CD14-positive monocyte (primary cell): ENCODE results near the gene POU2F2. TPM values are rescaled to one million over a fixed set of nuclear protein-coding genes. Genes with fewer than 3 reads are reported as not detected.
"Not testable (repeated sequence)": the region's sequence is repeated elsewhere in the genome, so short reads cannot be mapped to it uniquely, and the experiment has no call there.

ENCODE experiments used
- DNase-seq, 3 donors: peaks; one replicate each; pipeline ENCODE4 v3.0.0-alpha.2; 2011 to 2022
- H2AFZ ChIP-seq: 2 replicates; pipeline ENCODE4 v1.6.0; 2012; ENCODE audit warnings: mild to moderate bottlenecking, low read depth, low read length, inconsistent platforms; ENCODE audit not compliant: insufficient read depth, poor library complexity, severe bottlenecking
- H3K27ac ChIP-seq, 2 donors: 1 replicate in 1 of 2; 2 replicates in 1 of 2; pipeline ENCODE4 v1.5.1; 2012 to 2013; ENCODE audit warnings: low read length in 2 of 2, control low read depth in 1 of 2, inconsistent platforms in 1 of 2, low read depth in 1 of 2, mild to moderate bottlenecking in 1 of 2
- H3K27me3 ChIP-seq, 2 donors: one replicate each; pipeline versions ENCODE4 v1.6.0 to v1.6.1; 2011 to 2013; ENCODE audit warnings: low read length in 2 of 2; ENCODE audit not compliant: control insufficient read depth in 2 of 2, insufficient read depth in 2 of 2
- H3K36me3 ChIP-seq, 2 donors: replicated peaks in 1 of 2; 1 replicate in 1 of 2; 2 replicates in 1 of 2; pipeline versions ENCODE4 v1.5.1 to v1.6.1; 2012 to 2013; ENCODE audit warnings: low read length in 2 of 2, control low read depth in 1 of 2, inconsistent platforms in 1 of 2, mild to moderate bottlenecking in 1 of 2; ENCODE audit not compliant: insufficient read depth in 2 of 2, control insufficient read depth in 1 of 2
- H3K4me1 ChIP-seq, 2 donors: 1 replicate in 1 of 2; 2 replicates in 1 of 2; pipeline versions ENCODE4 v1.5.1 to v1.6.1; 2012 to 2013; ENCODE audit warnings: low read length in 2 of 2, control low read depth in 1 of 2, inconsistent platforms in 1 of 2, mild to moderate bottlenecking in 1 of 2, moderate library complexity in 1 of 2; ENCODE audit not compliant: insufficient read depth in 2 of 2, control insufficient read depth in 1 of 2
- H3K4me2 ChIP-seq: replicated peaks from 2 replicates; pipeline ENCODE3; 2012; ENCODE audit warnings: low read length, moderate library complexity, mild to moderate bottlenecking; ENCODE audit not compliant: poor library complexity, severe bottlenecking; ENCODE audit errors: extremely low read depth
- H3K4me3 ChIP-seq, 3 experiments: fragments of 200-600 bp in 1 of 3; sonication (generic) in 1 of 3; replicated peaks in 1 of 3; 1 replicate in 2 of 3; 2 replicates in 1 of 3; pipeline ENCODE4 v1.5.1; 2011 to 2013; ENCODE audit warnings: low read length in 3 of 3, mild to moderate bottlenecking in 3 of 3, control low read depth in 2 of 3, low read depth in 2 of 3, inconsistent platforms in 1 of 3, moderate library complexity in 1 of 3
- H3K79me2 ChIP-seq: 2 replicates; pipeline ENCODE4 v1.6.0; 2012; ENCODE audit warnings: mild to moderate bottlenecking, control low read depth, inconsistent platforms, low read length, moderate library complexity; ENCODE audit not compliant: insufficient read depth
- H3K9ac ChIP-seq: 2 replicates; pipeline ENCODE4 v1.6.0; 2017; ENCODE audit warnings: low read length, mild to moderate bottlenecking; ENCODE audit not compliant: insufficient read depth, poor library complexity, severe bottlenecking
- H3K9me3 ChIP-seq, 2 donors: replicated peaks in 1 of 2; 1 replicate in 1 of 2; 2 replicates in 1 of 2; pipeline versions ENCODE4 v1.5.1 to v1.6.1; 2012 to 2013; ENCODE audit warnings: low read length in 2 of 2, control low read depth in 1 of 2; ENCODE audit not compliant: control insufficient read depth in 1 of 2, insufficient read depth in 1 of 2
- H4K20me1 ChIP-seq: 2 replicates; pipeline ENCODE4 v1.6.0; 2012; ENCODE audit warnings: mild to moderate bottlenecking, low read length, control low read depth, moderate library complexity; ENCODE audit not compliant: insufficient read depth
- H3K27ac Mint-ChIP-seq, 7 donors: one replicate each; pipeline ENCODE4 v1.8.0; 2020; ENCODE audit warnings: mild to moderate bottlenecking in 7 of 7, mixed read lengths in 7 of 7, moderate library complexity in 6 of 7, inconsistent platforms in 2 of 7
- H3K27me3 Mint-ChIP-seq, 3 donors: one replicate each; pipeline ENCODE4 v1.8.0; 2021 to 2022; ENCODE audit warnings: low read depth in 3 of 3, mild to moderate bottlenecking in 3 of 3, mixed read lengths in 3 of 3, moderate library complexity in 3 of 3, inconsistent platforms in 1 of 3
- H3K36me3 Mint-ChIP-seq, 2 donors: one replicate each; pipeline ENCODE4 v1.8.0; 2020; ENCODE audit warnings: mixed read lengths in 2 of 2, inconsistent platforms in 1 of 2, mild to moderate bottlenecking in 1 of 2
- H3K4me1 Mint-ChIP-seq: one replicate; pipeline ENCODE4 v1.8.0; 2020; ENCODE audit warnings: mild to moderate bottlenecking, mixed read lengths
- H3K4me3 Mint-ChIP-seq, 2 donors: one replicate each; pipeline ENCODE4 v1.8.0; 2020; ENCODE audit warnings: mild to moderate bottlenecking in 2 of 2, mixed read lengths in 2 of 2, moderate library complexity in 1 of 2
- H3K9me3 Mint-ChIP-seq, 7 donors: one replicate each; pipeline ENCODE4 v1.8.0; 2020 to 2022; ENCODE audit warnings: mixed read lengths in 7 of 7, mild to moderate bottlenecking in 6 of 7, moderate library complexity in 6 of 7, inconsistent platforms in 2 of 7
- WGBS: methylation state at CpG from one replicate; pipeline ENCODE4 v1.1.5; 2013; ENCODE audit warnings: missing lambda C conversion rate; ENCODE audit not compliant: insufficient coverage; 5-methylcytosine and 5-hydroxymethylcytosine counted together
- intact Hi-C, 2 donors: fragments of 100-400 bp; cut with micrococcal nuclease; formaldehyde crosslinking; loops; one replicate each; pipeline versions ENCODE4 v1.15.0 to v1.15.1; 2023
- polyA plus RNA-seq, 3 donors: library from polyadenylated mRNA; depleted of rRNA in 1 of 3; unstranded in 2 of 3; stranded (reverse) in 1 of 3; fragments of 300-500 nt in 2 of 3; fragments of >200 nt in 1 of 3; fragmentation: Illumina TruSeq in 2 of 3; gene quantifications; 1 replicate in 2 of 3; 2 replicates in 1 of 3; pipeline ENCODE4 v1.2.3, GENCODE V29; 2012 to 2021
- TF ChIP-seq, protein P1 (sequence below): fragments of 200-600 bp; IDR thresholded peaks from one replicate; pipeline ENCODE4 v1.8.0; 2022; ENCODE audit warnings: antibody characterized with exemption, mild to moderate bottlenecking

Gene POU2F2
- polyA plus RNA-seq, 3 donors: 20.0 to 147 (median 28.2) TPM

DNA sequence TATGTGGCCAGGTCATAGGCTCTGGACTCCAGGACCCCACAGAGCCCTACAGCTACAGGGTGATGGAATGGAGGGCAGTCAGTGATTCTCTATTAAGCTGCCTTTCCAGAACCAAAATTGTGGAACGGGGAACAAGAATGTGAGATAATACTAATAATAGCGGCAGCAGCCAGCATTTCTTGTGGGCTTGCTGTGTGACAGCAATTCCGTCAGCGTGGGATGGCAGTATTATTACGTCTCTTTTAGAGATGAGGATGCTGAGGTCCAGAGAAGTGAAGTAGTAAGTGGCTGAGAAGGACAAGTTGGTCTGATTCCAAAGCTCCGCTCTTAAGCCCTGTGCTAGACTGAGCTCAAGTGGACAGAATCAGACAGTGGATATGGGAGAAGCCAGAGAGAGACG is 86.7 kb downstream of the POU2F2 start:
- no peak overlapping the region for H3K4me3 Mint-ChIP-seq
- Histone ChIP-seq H3K4me3 (no peak overlapping the region), H3K9ac (no peak overlapping the region), H2AFZ (no peak overlapping the region), H3K27me3 (no peaks in the 10 kb centered on the region), H3K4me1 (no peaks in the 10 kb centered on the region), H3K27ac (no peak overlapping the region), H3K36me3 (no peaks in the 10 kb centered on the region), H4K20me1 (no peaks in the 10 kb centered on the region), H3K4me2 (no peak overlapping the region), H3K9me3 (no peaks in the 10 kb centered on the region), H3K79me2 (no peaks in the 10 kb centered on the region)
- DNase-seq: no peak
- peaks cover 0 to 2% (median 0%) of the 10 kb centered on the region in 7 donors for H3K9me3 Mint-ChIP-seq
- H3K4me1 Mint-ChIP-seq: peaks cover 4% of the 10 kb centered on the region
- TF ChIP-seq, protein P1, sequence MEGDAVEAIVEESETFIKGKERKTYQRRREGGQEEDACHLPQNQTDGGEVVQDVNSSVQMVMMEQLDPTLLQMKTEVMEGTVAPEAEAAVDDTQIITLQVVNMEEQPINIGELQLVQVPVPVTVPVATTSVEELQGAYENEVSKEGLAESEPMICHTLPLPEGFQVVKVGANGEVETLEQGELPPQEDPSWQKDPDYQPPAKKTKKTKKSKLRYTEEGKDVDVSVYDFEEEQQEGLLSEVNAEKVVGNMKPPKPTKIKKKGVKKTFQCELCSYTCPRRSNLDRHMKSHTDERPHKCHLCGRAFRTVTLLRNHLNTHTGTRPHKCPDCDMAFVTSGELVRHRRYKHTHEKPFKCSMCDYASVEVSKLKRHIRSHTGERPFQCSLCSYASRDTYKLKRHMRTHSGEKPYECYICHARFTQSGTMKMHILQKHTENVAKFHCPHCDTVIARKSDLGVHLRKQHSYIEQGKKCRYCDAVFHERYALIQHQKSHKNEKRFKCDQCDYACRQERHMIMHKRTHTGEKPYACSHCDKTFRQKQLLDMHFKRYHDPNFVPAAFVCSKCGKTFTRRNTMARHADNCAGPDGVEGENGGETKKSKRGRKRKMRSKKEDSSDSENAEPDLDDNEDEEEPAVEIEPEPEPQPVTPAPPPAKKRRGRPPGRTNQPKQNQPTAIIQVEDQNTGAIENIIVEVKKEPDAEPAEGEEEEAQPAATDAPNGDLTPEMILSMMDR: no peak
- H3K27ac Mint-ChIP-seq: no peak overlapping the region
- WGBS: 84% methylated on average over 7 of the region's 7 CpGs
- peaks cover 1 to 5% (median 2%) of the 10 kb centered on the region in 3 donors for H3K27me3 Mint-ChIP-seq
- H3K36me3 Mint-ChIP-seq: no peaks in the 10 kb centered on the region
- intact Hi-C loops: no loop called here

DNA sequence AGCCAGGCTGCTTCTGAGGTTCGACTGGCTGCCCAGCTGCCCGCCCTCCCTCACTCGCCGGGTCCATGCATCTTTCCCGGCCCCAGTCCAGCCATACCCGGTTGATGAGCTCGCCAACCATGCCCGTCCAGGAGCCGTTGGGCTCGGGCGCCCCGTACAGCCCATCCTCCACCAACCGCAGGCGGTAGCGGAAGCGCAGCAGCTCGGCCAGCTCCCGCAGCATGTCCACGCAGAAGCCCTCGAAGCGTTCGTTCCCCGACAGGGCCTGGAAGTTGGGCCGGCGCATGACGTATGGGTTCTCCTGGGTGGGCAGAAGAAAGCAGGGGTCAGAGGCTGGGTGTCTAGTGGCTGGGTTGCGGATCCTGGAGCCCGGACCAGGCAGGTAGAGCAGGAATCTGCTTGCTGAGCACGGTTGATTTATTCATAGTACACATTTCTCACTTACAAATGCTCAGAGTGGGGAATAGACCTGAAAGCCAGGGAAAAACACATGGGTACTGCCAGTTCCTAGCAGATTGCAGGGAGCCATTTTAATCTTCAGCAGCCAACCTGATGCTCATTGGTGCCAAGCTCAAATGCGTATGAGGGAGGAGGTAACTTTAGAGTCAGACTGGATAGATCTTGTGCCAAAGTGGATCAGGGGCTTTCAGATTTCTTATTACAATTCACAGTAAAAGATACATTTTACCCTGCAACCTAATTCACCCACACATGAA is 89.6 kb downstream of the POU2F2 start:
- intact Hi-C loops: no loop called here
- no peak for DNase-seq
- Mint-ChIP-seq H3K9me3 (peaks cover 0 to 2% (median 0%) of the 10 kb centered on the region in 7 donors), H3K27me3 (peaks cover 1 to 5% (median 2%) of the 10 kb centered on the region in 3 donors), H3K4me1 (no peaks in the 10 kb centered on the region), H3K36me3 (no peaks in the 10 kb centered on the region), H3K4me3 (no peak overlapping the region), H3K27ac (no peak overlapping the region)
- Histone ChIP-seq H3K27me3 (no peaks in the 10 kb centered on the region), H3K4me2 (no peak overlapping the region), H4K20me1 (no peaks in the 10 kb centered on the region), H3K27ac (no peak overlapping the region), H3K79me2 (no peaks in the 10 kb centered on the region), H3K4me1 (no peaks in the 10 kb centered on the region), H3K9ac (no peak overlapping the region), H3K36me3 (no peaks in the 10 kb centered on the region), H3K9me3 (no peaks in the 10 kb centered on the region), H3K4me3 (no peak overlapping the region), H2AFZ (no peak overlapping the region)
- TF ChIP-seq, protein P1: no peak
- 96% methylated on average over 17 of the region's 30 CpGs for WGBS

DNA sequence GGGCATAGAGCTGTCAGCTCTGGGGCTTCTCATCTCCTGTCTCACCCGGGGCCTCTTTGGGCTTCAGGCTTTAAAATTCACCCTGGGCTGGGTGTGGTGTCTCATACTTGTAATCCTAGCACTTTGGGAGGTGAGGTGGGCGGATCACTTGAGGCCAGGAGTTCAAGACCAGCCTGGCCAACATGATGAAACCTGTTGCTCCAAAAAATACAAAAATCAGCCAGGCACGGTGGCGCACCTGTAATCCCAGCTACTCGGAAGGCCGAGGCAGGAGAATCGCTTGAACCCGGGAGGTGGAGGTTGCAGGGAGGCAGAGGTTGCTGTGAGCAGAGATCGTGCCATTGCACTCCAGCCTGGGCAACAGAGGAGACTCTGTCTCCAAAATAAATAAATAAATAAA is 91.8 kb downstream of the POU2F2 start:
- H3K4me3 Mint-ChIP-seq, H3K36me3 Mint-ChIP-seq, H2AFZ ChIP-seq, H3K4me1 Mint-ChIP-seq, H3K4me2 ChIP-seq, H3K27ac ChIP-seq, H4K20me1 ChIP-seq, H3K9me3 Mint-ChIP-seq, H3K9ac ChIP-seq, H3K4me1 ChIP-seq, intact Hi-C loops, H3K79me2 ChIP-seq, DNase-seq, H3K27ac Mint-ChIP-seq, H3K27me3 Mint-ChIP-seq, H3K9me3 ChIP-seq, H3K27me3 ChIP-seq, H3K36me3 ChIP-seq, H3K4me3 ChIP-seq: not testable (repeated sequence)
- WGBS: 88% methylated on average over 6 of the region's 9 CpGs
